HepG2 (cell line): Measurements from ENCODE around the gene SLC22A23. TPM values are rescaled to one million over a fixed set of nuclear protein-coding genes. Genes with fewer than 3 reads are reported as not detected.

Source experiments
- AHDC1 ChIP-seq: sonication (generic); formaldehyde crosslinking; IDR thresholded peaks from 2 replicates; pipeline ENCODE4 v1.5.1; 2020; ENCODE audit warnings: mild to moderate bottlenecking, missing genetic modification reagents, borderline replicate concordance
- ARID2 ChIP-seq: sonication (generic); formaldehyde crosslinking; IDR thresholded peaks from 2 replicates; pipeline ENCODE4 v1.8.1; 2022; ENCODE audit warnings: mild to moderate bottlenecking, missing genetic modification reagents, borderline replicate concordance
- ATM ChIP-seq: fragments of 450-650 bp; IDR thresholded peaks from 2 replicates; pipeline ENCODE4 v1.7.1; 2017; ENCODE audit warnings: mild to moderate bottlenecking, borderline replicate concordance
- FOXA3 ChIP-seq: IDR thresholded peaks from 2 replicates; pipeline ENCODE4 v1.6.1; 2016; ENCODE audit warnings: missing genetic modification reagents, missing compliant biosample characterization
- MED8 ChIP-seq: sonication (generic); formaldehyde crosslinking; IDR thresholded peaks from 2 replicates; pipeline ENCODE4 v1.8.1; 2023; ENCODE audit warnings: mild to moderate bottlenecking, missing genetic modification reagents; ENCODE audit not compliant: insufficient replicate concordance
- MIER3 ChIP-seq: IDR thresholded peaks from 2 replicates; pipeline ENCODE4 v1.6.1; 2016; ENCODE audit warnings: missing compliant biosample characterization, borderline replicate concordance
- NFIC ChIP-seq: IDR thresholded peaks from 2 replicates; pipeline ENCODE4 v1.6.1; 2012; ENCODE audit warnings: mild to moderate bottlenecking, low read length, inconsistent platforms
- NPAS2 ChIP-seq: sonication (generic); formaldehyde crosslinking; IDR thresholded peaks from 2 replicates; pipeline ENCODE4 v1.8.0; 2022; ENCODE audit warnings: mild to moderate bottlenecking, missing genetic modification reagents, borderline replicate concordance
- SIX4 ChIP-seq: sonication (generic); formaldehyde crosslinking; IDR thresholded peaks from 2 replicates; pipeline ENCODE4 v1.4.0; 2020; ENCODE audit warnings: missing genetic modification reagents
- SSRP1 ChIP-seq: IDR thresholded peaks from 2 replicates; pipeline ENCODE4 v1.6.1; 2016; ENCODE audit warnings: control low read depth
- TRIM24 ChIP-seq: sonication (generic); formaldehyde crosslinking; IDR thresholded peaks from 2 replicates; pipeline ENCODE4 v1.8.0; 2022; ENCODE audit warnings: mild to moderate bottlenecking, missing genetic modification reagents
- ZBTB20 ChIP-seq: sonication (generic); formaldehyde crosslinking; IDR thresholded peaks from 2 replicates; pipeline ENCODE4 v1.8.1; 2023; ENCODE audit warnings: missing genetic modification reagents, low read depth, mild to moderate bottlenecking, borderline replicate concordance
- ZMYM3 ChIP-seq: sonication (generic); formaldehyde crosslinking; IDR thresholded peaks from 2 replicates; pipeline ENCODE4 v1.5.1; 2020; ENCODE audit warnings: mild to moderate bottlenecking, missing genetic modification reagents
- ZNF207 ChIP-seq: fragments of 450-650 bp; IDR thresholded peaks from 2 replicates; pipeline ENCODE4 v1.6.1; 2016; ENCODE audit warnings: antibody characterized with exemption, borderline replicate concordance
- ZNF292 ChIP-seq: sonication (generic); formaldehyde crosslinking; IDR thresholded peaks from 2 replicates; pipeline ENCODE4 v1.8.1; 2022; ENCODE audit warnings: mild to moderate bottlenecking, low read depth, missing genetic modification reagents, borderline replicate concordance
- ZNF430 ChIP-seq: sonication (generic); formaldehyde crosslinking; IDR thresholded peaks from 2 replicates; pipeline ENCODE4 v1.9.0; 2021; ENCODE audit warnings: mild to moderate bottlenecking, missing genetic modification reagents
- ZNF432 ChIP-seq: sonication (generic); formaldehyde crosslinking; IDR thresholded peaks from 2 replicates; pipeline ENCODE4 v1.5.0; 2020; ENCODE audit warnings: missing genetic modification reagents, mild to moderate bottlenecking, borderline replicate concordance
- ZNF841 ChIP-seq: sonication (generic); formaldehyde crosslinking; IDR thresholded peaks from 2 replicates; pipeline ENCODE4 v1.8.1; 2023; ENCODE audit warnings: missing genetic modification reagents, borderline replicate concordance
- ZSCAN31 ChIP-seq: sonication (generic); formaldehyde crosslinking; IDR thresholded peaks from 2 replicates; pipeline ENCODE4 v1.5.0; 2020; ENCODE audit warnings: low read depth, mild to moderate bottlenecking, missing genetic modification reagents
- polyA plus RNA-seq, 8 experiments: library from polyadenylated mRNA; depleted of rRNA in 3 of 8; stranded (reverse) in 7 of 8; unstranded in 1 of 8; fragments of >200 nt; fragmentation: Illumina TruSeq in 4 of 8; extraction: Trizol in 4 of 8; gene quantifications; 2 replicates each; pipeline versions ENCODE4 v1.2.1 to v1.2.3, GENCODE V29; 2011 to 2016; ENCODE audit warnings: low read depth in 4 of 8, missing spikeins in 1 of 8, mixed read lengths in 1 of 8; ENCODE audit not compliant: insufficient read depth in 1 of 8
- total RNA-seq, 5 experiments: library from RNA; depleted of rRNA; stranded (reverse); fragments of >200 nt; fragmentation: Illumina TruSeq; extraction: Trizol; gene quantifications; 2 replicates each; pipeline ENCODE4 v1.2.3, GENCODE V29; 2016; ENCODE audit warnings: low read depth in 1 of 5
- TF ChIP-seq, protein P1 (sequence below): sonication (generic); formaldehyde crosslinking; IDR thresholded peaks from 2 replicates; pipeline ENCODE4 v1.5.0; 2020; ENCODE audit warnings: missing genetic modification reagents

SLC22A23 gene
- total and polyA plus RNA-seq, 2 of the 13 experiments (the other 11 are each of a cell fraction or from before 2014, with no cell fraction given): 11.8 to 17.5 TPM

GRCh38 chr6:3455569-3456394 is 1.1 kb downstream of the SLC22A23 start (continued):
- no peak for TF ChIP-seq ZNF432 (CRISPR knock-in tag)
- TF ChIP-seq ZNF207: no peak
- TF ChIP-seq ZNF841 (CRISPR knock-in tag): no peak
- no peak for TF ChIP-seq FOXA3 (CRISPR knock-in tag)
- no peak for TF ChIP-seq ATM
- no peak for TF ChIP-seq MED8 (CRISPR knock-in tag)
- no peak; the same call in 1 of the 2 replicates for TF ChIP-seq ZMYM3 (CRISPR knock-in tag)
- no peak for TF ChIP-seq SIX4
- no peak; the same call in 1 of the 2 replicates for TF ChIP-seq ZSCAN31 (CRISPR knock-in tag)
- TF ChIP-seq NPAS2: no peak
- TF ChIP-seq, protein P1, sequence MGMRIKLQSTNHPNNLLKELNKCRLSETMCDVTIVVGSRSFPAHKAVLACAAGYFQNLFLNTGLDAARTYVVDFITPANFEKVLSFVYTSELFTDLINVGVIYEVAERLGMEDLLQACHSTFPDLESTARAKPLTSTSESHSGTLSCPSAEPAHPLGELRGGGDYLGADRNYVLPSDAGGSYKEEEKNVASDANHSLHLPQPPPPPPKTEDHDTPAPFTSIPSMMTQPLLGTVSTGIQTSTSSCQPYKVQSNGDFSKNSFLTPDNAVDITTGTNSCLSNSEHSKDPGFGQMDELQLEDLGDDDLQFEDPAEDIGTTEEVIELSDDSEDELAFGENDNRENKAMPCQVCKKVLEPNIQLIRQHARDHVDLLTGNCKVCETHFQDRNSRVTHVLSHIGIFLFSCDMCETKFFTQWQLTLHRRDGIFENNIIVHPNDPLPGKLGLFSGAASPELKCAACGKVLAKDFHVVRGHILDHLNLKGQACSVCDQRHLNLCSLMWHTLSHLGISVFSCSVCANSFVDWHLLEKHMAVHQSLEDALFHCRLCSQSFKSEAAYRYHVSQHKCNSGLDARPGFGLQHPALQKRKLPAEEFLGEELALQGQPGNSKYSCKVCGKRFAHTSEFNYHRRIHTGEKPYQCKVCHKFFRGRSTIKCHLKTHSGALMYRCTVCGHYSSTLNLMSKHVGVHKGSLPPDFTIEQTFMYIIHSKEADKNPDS: no peak
- peak; percentile 76; the same call in 1 of the 2 replicates for TF ChIP-seq ZNF430 (CRISPR knock-in tag)
- peak; percentile 59 for TF ChIP-seq ZNF292 (CRISPR knock-in tag)
- TF ChIP-seq MIER3: no peak; the same call in 1 of the 2 replicates
- 0 out of 2 replicates have a peak, but pooled peaks have one; percentile 63 for TF ChIP-seq ZBTB20 (CRISPR knock-in tag)
- no peak for TF ChIP-seq NFIC
- TF ChIP-seq SSRP1: no peak
- TF ChIP-seq ARID2 (CRISPR knock-in tag): peak; percentile 25; the same call in 1 of the 2 replicates
- TF ChIP-seq AHDC1: peak; percentile 45; the same call in 1 of the 2 replicates
- no peak for TF ChIP-seq TRIM24 (CRISPR knock-in tag)
